ENCODE measurements around the gene MEMO1. TPM values are rescaled to one million over a fixed set of nuclear protein-coding genes. Genes with fewer than 3 reads are reported as not detected.

MEMO1 gene
- total and polyA plus RNA-seq, 9 of the 15 experiments (the other 6 are each of a cell fraction or from before 2014, with no cell fraction given), result 22.1 to 87.7 (median 61.2) TPM

GRCh38 chr2:32008805-32009515 is 1.8 kb downstream of the MEMO1 start:
- BruUV-seq (replicated peaks), result TSS peak; percentile 48
- Histone ChIP-seq H3K9me1 (ENCODE audit: control insufficient read depth, insufficient read depth, low read length) (no peaks in the 10 kb centered on the region), H2AFZ (ENCODE audit: low read depth, low read length) (peak overlapping the region; percentile 57), H3K9ac (ENCODE audit: insufficient read depth in 1 of 2, low read depth in 2 of 2, low read length in 2 of 2) (peak overlapping the region; percentile 87 to 99), H3K79me2 (ENCODE audit: control insufficient read depth, insufficient read depth, low read length) (peaks cover 65% of the 10 kb centered on the region), H3K4me2 (ENCODE audit: insufficient read depth, low read length) (peak overlapping the region; percentile 86), H3K36me3 (ENCODE audit: control insufficient read depth, insufficient read depth, low read length) (peaks cover 10% of the 10 kb centered on the region; the same call in 2 of the 3 replicates), H3K4me3 (peak overlapping the region; percentile 92), H4K20me1 (replicated peaks; ENCODE audit: control insufficient read depth, insufficient read depth, low read length) (peaks cover 12% of the 10 kb centered on the region), H3K27me3 (ENCODE audit: control insufficient read depth in 2 of 2, insufficient read depth in 2 of 2, low read length in 2 of 2) (no peaks in the 10 kb centered on the region), H3K4me1 (replicated peaks in 1 of 2; ENCODE audit: control insufficient read depth in 2 of 2, insufficient read depth in 2 of 2, low read length in 2 of 2) (peaks cover 20 to 34% of the 10 kb centered on the region in 2 experiments), H3K9me3 (replicated peaks; ENCODE audit: control insufficient read depth, insufficient read depth, low read depth, low read length) (no peaks in the 10 kb centered on the region), H3K27ac (ENCODE audit: extremely low read depth, low read depth, low read length) (peak overlapping the region; percentile 85)
- in situ Hi-C loops (cut with MboI) (no loop called here), intact Hi-C loops (cut with micrococcal nuclease) (loop anchor here (10.0 kb wide), 1 partner anchor 124 kb away; no protein-coding TSS in a partner anchor)
- DNase-seq (ENCODE audit: extremely low read depth in 1 of 4, low spot score in 3 of 4) (peak in 1 of 4 experiments; percentile 41), ATAC-seq (peak; percentile 3), FAIRE-seq (no peak)
- ChIA-PET POLR2A (interaction anchor here (0.6 to 1.8 kb wide), 12 partner anchors 9 to 231 kb away, joined by 3 to 9 read pairs (median 3); partner anchors contain the start of genes DPY30 and SLC30A6), CTCF (ENCODE audit: low intra/inter-chr PET ratio) (no interaction called here)
- WGBS (ENCODE audit: insufficient coverage, low coverage, missing lambda C conversion rate), result 1% methylated on average over 9 of the region's 10 CpGs
- no peak for TF ChIP-seq FOXJ3 (CRISPR knock-in tag; IDR thresholded peaks at IDR 0.05)
- no peak for TF ChIP-seq CBFA2T3 (IDR thresholded peaks at IDR 0.05)
- TF ChIP-seq PPARD (CRISPR knock-in tag; IDR thresholded peaks at IDR 0.05), result no peak
- TF ChIP-seq TAF1 (IDR thresholded peaks at IDR 0.05; ENCODE audit: control insufficient read depth, extremely low read depth, insufficient read depth, low read length, severe bottlenecking), result peak; percentile 25
- peak; percentile 13 for TF ChIP-seq KDM5B (IDR thresholded peaks at IDR 0.05; ENCODE audit: insufficient replicate concordance, low read depth, low read length)
- TF ChIP-seq UBTF (IDR thresholded peaks at IDR 0.05; ENCODE audit: borderline replicate concordance in 1 of 2, low read depth in 2 of 2, low read length in 2 of 2), result peak in 1 of 2 experiments; percentile 32; a peak in 1 of 4 replicates
- 0 out of 2 replicates have a peak, but pooled peaks have one; percentile 6 for TF ChIP-seq KAT7 (CRISPR knock-in tag; IDR thresholded peaks at IDR 0.05; ENCODE audit: borderline replicate concordance)
